Keratinocyte (primary cell): ENCODE measurements around the gene MXI1. TPM values are rescaled to one million over a fixed set of nuclear protein-coding genes. Genes with fewer than 3 reads are reported as not detected.

ENCODE experiments used
- DNase-seq: peaks from one replicate; pipeline ENCODE4 v3.0.0-alpha.2; 2011; ENCODE audit warnings: low read depth, missing footprints, low spot score
- FAIRE-seq: peaks from 2 replicates; lab custom pipeline; 2011; peaks lifted over from hg19 to GRCh38; lab: Jason Lieb, UNC
- H2AFZ ChIP-seq: 2 replicates; pipeline ENCODE4 v1.6.0; 2012; ENCODE audit warnings: low read length, control low read depth, inconsistent platforms; ENCODE audit not compliant: control insufficient read depth
- H3K27ac ChIP-seq: 2 replicates; pipeline ENCODE4 v1.5.1; 2011; ENCODE audit warnings: low read length; ENCODE audit not compliant: control insufficient read depth, insufficient read depth
- H3K27me3 ChIP-seq: 3 replicates; pipeline ENCODE4 v1.6.0; 2011; ENCODE audit warnings: low read length; ENCODE audit not compliant: control insufficient read depth, insufficient read depth; ENCODE audit errors: extremely low read depth
- H3K36me3 ChIP-seq, 2 experiments: 2 replicates in 1 of 2; 3 replicates in 1 of 2; pipeline ENCODE4 v1.5.1; 2011; ENCODE audit warnings: low read length in 2 of 2, mild to moderate bottlenecking in 1 of 2; ENCODE audit not compliant: control insufficient read depth in 2 of 2, insufficient read depth in 2 of 2; ENCODE audit errors: extremely low read depth in 1 of 2
- H3K4me1 ChIP-seq: 3 replicates; pipeline ENCODE4 v1.5.1; 2011; ENCODE audit warnings: low read length; ENCODE audit not compliant: control insufficient read depth, insufficient read depth; ENCODE audit errors: extremely low read depth
- H3K4me2 ChIP-seq: 3 replicates; pipeline ENCODE4 v1.6.0; 2011; ENCODE audit warnings: low read depth, low read length; ENCODE audit not compliant: control insufficient read depth, insufficient read depth; ENCODE audit errors: extremely low read depth
- H3K4me3 ChIP-seq, 3 experiments: fragments of 200-600 bp in 1 of 3; sonication (generic) in 1 of 3; 2 replicates in 2 of 3; 3 replicates in 1 of 3; pipeline ENCODE4 v1.5.1; 2011 to 2016; ENCODE audit warnings: low read length in 3 of 3, mild to moderate bottlenecking in 3 of 3, control low read depth in 2 of 3, inconsistent platforms in 1 of 3, low read depth in 1 of 3, mixed read lengths in 1 of 3, mixed run types in 1 of 3, moderate library complexity in 1 of 3; ENCODE audit not compliant: control insufficient read depth in 2 of 3, insufficient read depth in 2 of 3; ENCODE audit errors: extremely low read depth in 1 of 3
- H3K79me2 ChIP-seq: 2 replicates; pipeline ENCODE4 v1.6.0; 2012; ENCODE audit warnings: low read length; ENCODE audit not compliant: control insufficient read depth, insufficient read depth
- H3K9ac ChIP-seq: 3 replicates; pipeline ENCODE4 v1.6.0; 2011; ENCODE audit warnings: low read length; ENCODE audit not compliant: control insufficient read depth, insufficient read depth; ENCODE audit errors: extremely low read depth
- H3K9me1 ChIP-seq: 3 replicates; pipeline ENCODE4 v1.6.0; 2011; ENCODE audit warnings: low read length; ENCODE audit not compliant: control insufficient read depth, insufficient read depth; ENCODE audit errors: extremely low read depth
- H3K9me3 ChIP-seq: 2 replicates; pipeline ENCODE4 v1.5.1; 2012; ENCODE audit warnings: low read depth, low read length; ENCODE audit not compliant: control insufficient read depth
- H4K20me1 ChIP-seq: 3 replicates; pipeline ENCODE4 v1.6.0; 2011; ENCODE audit warnings: low read length; ENCODE audit not compliant: control insufficient read depth, insufficient read depth; ENCODE audit errors: extremely low read depth
- CTCF ChIP-seq, 3 experiments: IDR thresholded peaks in 1 of 3; conservative IDR thresholded peaks in 1 of 3; optimal IDR thresholded peaks in 1 of 3; 2 replicates in 2 of 3; 3 replicates in 1 of 3; pipeline versions ENCODE3 to v1.5.1; 2011; ENCODE audit warnings: low read length in 3 of 3, mild to moderate bottlenecking in 3 of 3, moderate library complexity in 2 of 3, control low read depth in 1 of 3, inconsistent platforms in 1 of 3; ENCODE audit not compliant: insufficient read depth in 2 of 3; ENCODE audit errors: extremely low read depth in 1 of 3
- EZH2 ChIP-seq: IDR thresholded peaks from one replicate; pipeline ENCODE4 v1.6.1; 2012; ENCODE audit warnings: inconsistent platforms, mild to moderate bottlenecking, low read length, moderate library complexity
- dilution Hi-C: fragments of 300-500 bp; cut with MboI; formaldehyde crosslinking; loops from one replicate; pipeline ENCODE4 v1.7.0; 2020; ENCODE audit warnings: low sequenced_read_pairs; ENCODE audit not compliant: extremely low pct_ligation_motif_present
- polyA plus RNA-seq, 5 experiments: library from polyadenylated mRNA; depleted of rRNA in 3 of 5; stranded (reverse) in 3 of 5; stranded (forward) in 1 of 5; unstranded in 1 of 5; fragments of >200 nt; gene quantifications; 1 replicate in 1 of 5; 2 replicates in 3 of 5; 3 replicates in 1 of 5; pipeline versions ENCODE4 v1.2.1 to v1.2.3, GENCODE V29; 2011 to 2012; ENCODE audit warnings: missing spikeins in 2 of 5, low read depth in 1 of 5, low replicate concordance in 1 of 5

Gene MXI1
- polyA plus RNA-seq, 1 donor (not counting 4 experiments of a cell fraction or from before 2014, with no cell fraction given), result 17.8 TPM

GRCh38 chr10:110174201-110174600 lies 33.2 kb upstream of the MXI1 start:
- H4K20me1 ChIP-seq, result no peaks in the 10 kb centered on the region
- no peak overlapping the region for H2AFZ ChIP-seq
- dilution Hi-C loops, result no loop called here
- no peak for DNase-seq
- H3K27ac ChIP-seq, result no peak overlapping the region
- H3K79me2 ChIP-seq, result no peaks in the 10 kb centered on the region
- H3K4me2 ChIP-seq, result no peak overlapping the region
- H3K4me3 ChIP-seq, result no peak overlapping the region
- H3K9me1 ChIP-seq, result no peaks in the 10 kb centered on the region
- no peak for TF ChIP-seq CTCF (optimal IDR thresholded peaks at IDR 0.05 in 1 of 3, IDR thresholded peaks at IDR 0.05 in 1 of 3, conservative IDR thresholded peaks at IDR 0.05 in 1 of 3; ENCODE audit: extremely low read depth in 1 of 3, insufficient read depth in 2 of 3, low read length in 3 of 3)
- no peak for TF ChIP-seq EZH2
- no peak for FAIRE-seq
- no peaks in the 10 kb centered on the region for H3K36me3 ChIP-seq
- peaks cover 14% of the 10 kb centered on the region for H3K4me1 ChIP-seq
- no peaks in the 10 kb centered on the region for H3K9me3 ChIP-seq
- peaks cover 6% of the 10 kb centered on the region for H3K27me3 ChIP-seq
- no peak overlapping the region for H3K9ac ChIP-seq

- Histone ChIP-seq H3K4me1 (peaks cover 14% of the 10 kb centered on the region), H3K9me1 (no peaks in the 10 kb centered on the region), H3K4me3 (no peak overlapping the region), H2AFZ (no peak overlapping the region), H3K27ac (no peak overlapping the region), H3K4me2 (no peak overlapping the region), H3K9ac (no peak overlapping the region), H3K27me3 (peaks cover under 1% of the 10 kb centered on the region), H4K20me1 (no peaks in the 10 kb centered on the region), H3K79me2 (no peaks in the 10 kb centered on the region), H3K9me3 (no peaks in the 10 kb centered on the region), H3K36me3 (no peaks in the 10 kb centered on the region)
- FAIRE-seq, result no peak
- dilution Hi-C loops, result no loop called here
- TF ChIP-seq CTCF (optimal IDR thresholded peaks at IDR 0.05 in 1 of 3, IDR thresholded peaks at IDR 0.05 in 1 of 3, conservative IDR thresholded peaks at IDR 0.05 in 1 of 3; ENCODE audit: extremely low read depth in 1 of 3, insufficient read depth in 2 of 3, low read length in 3 of 3) (no peak), EZH2 (no peak)
- no peak for DNase-seq
Observed at GRCh38 chr10:110174816-110175215, 32.6 kb upstream of the MXI1 start.
